H9 (cell line): Measurements from ENCODE around the gene ZNF512B. TPM values are rescaled to one million over a fixed set of nuclear protein-coding genes. Genes with fewer than 3 reads are reported as not detected.

Source experiments
- DNase-seq: peaks from one replicate; pipeline ENCODE4 v3.0.0-alpha.2; 2017
- H2AFZ ChIP-seq: one replicate; pipeline ENCODE4 v1.6.1; 2013; ENCODE audit warnings: mild to moderate bottlenecking, low read length, control low read depth, moderate library complexity
- H2AK5ac ChIP-seq: 2 replicates; pipeline ENCODE4 v1.6.1; 2013; ENCODE audit warnings: low read length, control low read depth, mixed read lengths; ENCODE audit not compliant: insufficient read length
- H2BK120ac ChIP-seq: one replicate; pipeline ENCODE4 v1.6.1; 2013; ENCODE audit warnings: low read depth, mild to moderate bottlenecking, low read length, control low read depth, inconsistent platforms; ENCODE audit not compliant: poor library complexity, severe bottlenecking
- H2BK12ac ChIP-seq: 2 replicates; pipeline ENCODE4 v1.6.1; 2013; ENCODE audit warnings: low read length, control low read depth, mixed read lengths, low read depth; ENCODE audit not compliant: insufficient read length
- H2BK15ac ChIP-seq: 2 replicates; pipeline ENCODE4 v1.6.1; 2013; ENCODE audit warnings: low read depth, low read length, control low read depth
- H2BK20ac ChIP-seq: one replicate; pipeline ENCODE4 v1.6.1; 2013; ENCODE audit warnings: low read depth, mild to moderate bottlenecking, low read length, control low read depth, inconsistent platforms; ENCODE audit not compliant: poor library complexity, severe bottlenecking
- H2BK5ac ChIP-seq: 2 replicates; pipeline ENCODE4 v1.6.1; 2013; ENCODE audit warnings: low read length, control low read depth, mixed read lengths; ENCODE audit not compliant: insufficient read length
- H3K14ac ChIP-seq: 2 replicates; pipeline ENCODE4 v1.6.1; 2013; ENCODE audit warnings: low read length, control low read depth; ENCODE audit not compliant: insufficient read depth
- H3K18ac ChIP-seq: 2 replicates; pipeline ENCODE4 v1.6.1; 2013; ENCODE audit warnings: low read depth, mild to moderate bottlenecking, mixed read lengths, low read length, control low read depth; ENCODE audit not compliant: insufficient read length
- H3K23ac ChIP-seq: 2 replicates; pipeline ENCODE4 v1.6.1; 2013; ENCODE audit warnings: low read length, control low read depth, mixed read lengths, low read depth; ENCODE audit not compliant: insufficient read length
- H3K23me2 ChIP-seq: 2 replicates; pipeline ENCODE4 v1.6.1; 2013; ENCODE audit warnings: low read depth, mild to moderate bottlenecking, mixed read lengths, low read length, control low read depth; ENCODE audit not compliant: insufficient read length, poor library complexity, severe bottlenecking
- H3K27ac ChIP-seq: 2 replicates; pipeline ENCODE4 v1.5.1; 2013; ENCODE audit warnings: low read length, control low read depth, mixed read lengths, low read depth; ENCODE audit not compliant: insufficient read length
- H3K27me3 ChIP-seq: 2 replicates; pipeline ENCODE4 v1.6.1; 2013; ENCODE audit warnings: low read length, control low read depth, inconsistent platforms; ENCODE audit not compliant: insufficient read depth
- H3K4ac ChIP-seq: 2 replicates; pipeline ENCODE4 v1.6.1; 2013; ENCODE audit warnings: low read depth, mild to moderate bottlenecking, control low read depth, inconsistent platforms, low read length, moderate library complexity
- H3K4me1 ChIP-seq: 2 replicates; pipeline ENCODE4 v1.6.1; 2013; ENCODE audit warnings: low read length, control low read depth, inconsistent platforms; ENCODE audit not compliant: insufficient read depth
- H3K4me2 ChIP-seq: 2 replicates; pipeline ENCODE4 v1.6.1; 2013; ENCODE audit warnings: low read length, control low read depth, mixed read lengths; ENCODE audit not compliant: insufficient read length, insufficient read depth
- H3K56ac ChIP-seq: 2 replicates; pipeline ENCODE4 v1.6.1; 2013; ENCODE audit warnings: low read depth, mild to moderate bottlenecking, mixed read lengths, low read length, control low read depth; ENCODE audit not compliant: insufficient read length
- H3K79me1 ChIP-seq: 2 replicates; pipeline ENCODE4 v1.6.1; 2013; ENCODE audit warnings: low read depth, mild to moderate bottlenecking, moderate library complexity, low read length, control low read depth, inconsistent platforms; ENCODE audit not compliant: insufficient read depth, poor library complexity, severe bottlenecking
- H3K79me2 ChIP-seq: 2 replicates; pipeline ENCODE4 v1.6.1; 2013; ENCODE audit warnings: low read length, control low read depth, inconsistent platforms; ENCODE audit not compliant: insufficient read depth
- H3K9ac ChIP-seq: 2 replicates; pipeline ENCODE4 v1.6.1; 2013; ENCODE audit warnings: low read length, control low read depth, mixed read lengths; ENCODE audit not compliant: insufficient read length; ENCODE audit errors: extremely low read depth
- H3K9me3 ChIP-seq: one replicate; pipeline ENCODE4 v1.6.1; 2013; ENCODE audit warnings: low read depth, low read length, inconsistent platforms; ENCODE audit not compliant: control insufficient read depth
- H3T11ph ChIP-seq: one replicate; pipeline ENCODE4 v1.6.1; 2013; ENCODE audit warnings: mild to moderate bottlenecking, low read length, control low read depth, inconsistent platforms
- H4K20me1 ChIP-seq: one replicate; pipeline ENCODE4 v1.6.1; 2013; ENCODE audit not compliant: control insufficient read depth, insufficient read length, insufficient read depth
- H4K5ac ChIP-seq: 2 replicates; pipeline ENCODE4 v1.6.1; 2013; ENCODE audit warnings: low read depth, mild to moderate bottlenecking, mixed read lengths, low read length, control low read depth; ENCODE audit not compliant: insufficient read length
- H4K8ac ChIP-seq: replicated peaks from 2 replicates; pipeline ENCODE4 v1.6.1; 2013; ENCODE audit warnings: low read length, control low read depth, mixed read lengths, low read depth; ENCODE audit not compliant: insufficient read length
- H4K91ac ChIP-seq: 2 replicates; pipeline ENCODE4 v1.6.1; 2013; ENCODE audit warnings: low read depth, mild to moderate bottlenecking, moderate library complexity, mixed read lengths, low read length, control low read depth; ENCODE audit not compliant: insufficient read length
- H3K27ac Mint-ChIP-seq, 3 experiments: 2 replicates in 2 of 3; 3 replicates in 1 of 3; pipeline ENCODE4 v1.8.0; 2020 to 2021; ENCODE audit warnings: mixed read lengths in 3 of 3, mild to moderate bottlenecking in 1 of 3, moderate library complexity in 1 of 3
- H3K27me3 Mint-ChIP-seq: 2 replicates; pipeline ENCODE4 v1.8.0; 2021; ENCODE audit warnings: low read depth, mild to moderate bottlenecking, moderate library complexity, mixed read lengths
- H3K36me3 Mint-ChIP-seq, 3 experiments: 2 replicates in 2 of 3; 3 replicates in 1 of 3; pipeline ENCODE4 v1.8.0; 2020 to 2021; ENCODE audit warnings: low read depth in 3 of 3, mixed read lengths in 3 of 3; ENCODE audit not compliant: insufficient read depth in 1 of 3
- H3K4me1 Mint-ChIP-seq, 2 experiments: 2 replicates each; pipeline ENCODE4 v1.8.0; 2020; ENCODE audit warnings: mixed read lengths in 2 of 2
- H3K4me3 Mint-ChIP-seq, 2 experiments: 2 replicates in 1 of 2; 3 replicates in 1 of 2; pipeline ENCODE4 v1.8.0; 2020 to 2021; ENCODE audit warnings: mild to moderate bottlenecking in 2 of 2, mixed read lengths in 2 of 2, moderate library complexity in 1 of 2
- H3K9me3 Mint-ChIP-seq, 2 experiments: 2 replicates in 1 of 2; 3 replicates in 1 of 2; pipeline ENCODE4 v1.8.0; 2020; ENCODE audit warnings: mild to moderate bottlenecking in 2 of 2, mixed read lengths in 2 of 2, moderate library complexity in 1 of 2
- WGBS: extraction: QIAGEN DNeasy Blood & Tissue Kit; methylation state at CpG from one replicate; pipeline ENCODE4 v1.1.7; 2013; ENCODE audit warnings: missing lambda C conversion rate, low lambda C conversion rate, mixed read lengths; ENCODE audit not compliant: insufficient read length; ENCODE audit errors: extremely low coverage; 5-methylcytosine and 5-hydroxymethylcytosine counted together
- total RNA-seq: library from RNA; stranded (reverse); gene quantifications from 2 replicates; pipeline ENCODE4 v1.2.1, GENCODE V29; 2021
- TF ChIP-seq, protein P1 (sequence below): fragments of 200-600 bp; sonication (generic); conservative IDR thresholded peaks from 3 replicates; pipeline ENCODE4 v1.8.0; 2021; ENCODE audit warnings: antibody characterized with exemption, mild to moderate bottlenecking

Gene ZNF512B
- total RNA-seq, 1 experiment from 2014 or later: 46.0 TPM

DNA sequence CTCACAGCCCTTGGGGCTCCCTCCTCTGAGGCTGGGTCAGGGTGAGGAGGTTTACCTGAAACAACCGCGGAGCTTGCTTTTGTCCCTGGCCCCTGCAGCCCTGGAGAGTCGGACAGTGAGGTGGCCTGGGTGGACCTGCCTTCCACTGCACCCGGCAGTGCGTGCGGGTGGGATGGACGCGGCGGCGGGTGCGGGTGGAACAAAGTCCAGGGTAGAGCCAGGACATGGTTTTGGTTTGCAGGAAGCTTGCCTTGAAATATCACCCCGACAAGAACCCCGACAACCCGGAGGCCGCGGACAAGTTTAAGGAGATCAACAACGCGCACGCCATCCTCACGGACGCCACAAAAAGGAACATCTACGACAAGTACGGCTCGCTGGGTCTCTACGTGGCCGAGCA is 40.7 kb downstream of the ZNF512B start:
- no peak overlapping the region for H2AK5ac ChIP-seq
- no peaks in the 10 kb centered on the region for H3K9me3 ChIP-seq
- no peak overlapping the region for H3K4me2 ChIP-seq
- no peak overlapping the region for H2BK5ac ChIP-seq
- no peaks in the 10 kb centered on the region for H3K23me2 ChIP-seq
- H3K27ac ChIP-seq: no peak overlapping the region
- Mint-ChIP-seq H3K4me1 (no peaks in the 10 kb centered on the region), H3K9me3 (no peaks in the 10 kb centered on the region), H3K27ac (peak overlapping the region in 1 of 3 experiments; percentile 66; a peak in 1 of 7 replicates), H3K36me3 (peaks cover 34 to 60% (median 52%) of the 10 kb centered on the region in 3 experiments), H3K27me3 (no peaks in the 10 kb centered on the region), H3K4me3 (0 out of 5 replicates have a peak overlapping the region, but pooled peaks of 1 of the 2 experiments have one; percentile 9)
- H2BK12ac ChIP-seq: no peak overlapping the region
- no peak overlapping the region for H3K23ac ChIP-seq
- no peaks in the 10 kb centered on the region for H3K4me1 ChIP-seq
- TF ChIP-seq, protein P1, sequence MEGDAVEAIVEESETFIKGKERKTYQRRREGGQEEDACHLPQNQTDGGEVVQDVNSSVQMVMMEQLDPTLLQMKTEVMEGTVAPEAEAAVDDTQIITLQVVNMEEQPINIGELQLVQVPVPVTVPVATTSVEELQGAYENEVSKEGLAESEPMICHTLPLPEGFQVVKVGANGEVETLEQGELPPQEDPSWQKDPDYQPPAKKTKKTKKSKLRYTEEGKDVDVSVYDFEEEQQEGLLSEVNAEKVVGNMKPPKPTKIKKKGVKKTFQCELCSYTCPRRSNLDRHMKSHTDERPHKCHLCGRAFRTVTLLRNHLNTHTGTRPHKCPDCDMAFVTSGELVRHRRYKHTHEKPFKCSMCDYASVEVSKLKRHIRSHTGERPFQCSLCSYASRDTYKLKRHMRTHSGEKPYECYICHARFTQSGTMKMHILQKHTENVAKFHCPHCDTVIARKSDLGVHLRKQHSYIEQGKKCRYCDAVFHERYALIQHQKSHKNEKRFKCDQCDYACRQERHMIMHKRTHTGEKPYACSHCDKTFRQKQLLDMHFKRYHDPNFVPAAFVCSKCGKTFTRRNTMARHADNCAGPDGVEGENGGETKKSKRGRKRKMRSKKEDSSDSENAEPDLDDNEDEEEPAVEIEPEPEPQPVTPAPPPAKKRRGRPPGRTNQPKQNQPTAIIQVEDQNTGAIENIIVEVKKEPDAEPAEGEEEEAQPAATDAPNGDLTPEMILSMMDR: no peak
- H3K56ac ChIP-seq: no peak overlapping the region
- no peak overlapping the region for H2BK20ac ChIP-seq
- no peak overlapping the region for H3T11ph ChIP-seq
- no peak overlapping the region for H4K5ac ChIP-seq
- no peaks in the 10 kb centered on the region for H4K20me1 ChIP-seq
- H3K79me1 ChIP-seq: no peaks in the 10 kb centered on the region
- no CpG with 5 or more reads among the region's 26 CpGs for WGBS
- H2AFZ ChIP-seq: no peak overlapping the region
- H3K79me2 ChIP-seq: no peaks in the 10 kb centered on the region
- H3K18ac ChIP-seq: no peak overlapping the region
- no peak for DNase-seq
- H4K8ac ChIP-seq: no peak overlapping the region
- no peak overlapping the region for H2BK120ac ChIP-seq
- no peaks in the 10 kb centered on the region for H3K27me3 ChIP-seq
- H4K91ac ChIP-seq: no peak overlapping the region
- H3K9ac ChIP-seq: no peak overlapping the region
- no peak overlapping the region for H3K4ac ChIP-seq
- no peak overlapping the region for H2BK15ac ChIP-seq
- no peak overlapping the region for H3K14ac ChIP-seq
